ENCODE measurements around the gene SYTL1. TPM values are rescaled to one million over a fixed set of nuclear protein-coding genes. Genes with fewer than 3 reads are reported as not detected.

Gene SYTL1
- total RNA-seq, 1 donor from 2014 or later = 30.6 TPM

GRCh38 chr1:27358928-27359313, 17.1 kb downstream of the SYTL1 start:
- DNase-seq (no peak), ATAC-seq (no peak)
- no peaks in the 10 kb centered on the region for H3K9me3 ChIP-seq
- H3K36me3 ChIP-seq = peaks cover 98% of the 10 kb centered on the region
- no peaks in the 10 kb centered on the region for H3K27me3 ChIP-seq
- no peak overlapping the region for H3K4me3 ChIP-seq
- intact Hi-C loops (cut with DNase I) = no loop called here
- H3K27ac ChIP-seq = no peak overlapping the region
- TF ChIP-seq, protein P1, sequence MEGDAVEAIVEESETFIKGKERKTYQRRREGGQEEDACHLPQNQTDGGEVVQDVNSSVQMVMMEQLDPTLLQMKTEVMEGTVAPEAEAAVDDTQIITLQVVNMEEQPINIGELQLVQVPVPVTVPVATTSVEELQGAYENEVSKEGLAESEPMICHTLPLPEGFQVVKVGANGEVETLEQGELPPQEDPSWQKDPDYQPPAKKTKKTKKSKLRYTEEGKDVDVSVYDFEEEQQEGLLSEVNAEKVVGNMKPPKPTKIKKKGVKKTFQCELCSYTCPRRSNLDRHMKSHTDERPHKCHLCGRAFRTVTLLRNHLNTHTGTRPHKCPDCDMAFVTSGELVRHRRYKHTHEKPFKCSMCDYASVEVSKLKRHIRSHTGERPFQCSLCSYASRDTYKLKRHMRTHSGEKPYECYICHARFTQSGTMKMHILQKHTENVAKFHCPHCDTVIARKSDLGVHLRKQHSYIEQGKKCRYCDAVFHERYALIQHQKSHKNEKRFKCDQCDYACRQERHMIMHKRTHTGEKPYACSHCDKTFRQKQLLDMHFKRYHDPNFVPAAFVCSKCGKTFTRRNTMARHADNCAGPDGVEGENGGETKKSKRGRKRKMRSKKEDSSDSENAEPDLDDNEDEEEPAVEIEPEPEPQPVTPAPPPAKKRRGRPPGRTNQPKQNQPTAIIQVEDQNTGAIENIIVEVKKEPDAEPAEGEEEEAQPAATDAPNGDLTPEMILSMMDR (IDR thresholded peaks at IDR 0.05) = no peak
- no peaks in the 10 kb centered on the region for H3K4me1 ChIP-seq

DNA sequence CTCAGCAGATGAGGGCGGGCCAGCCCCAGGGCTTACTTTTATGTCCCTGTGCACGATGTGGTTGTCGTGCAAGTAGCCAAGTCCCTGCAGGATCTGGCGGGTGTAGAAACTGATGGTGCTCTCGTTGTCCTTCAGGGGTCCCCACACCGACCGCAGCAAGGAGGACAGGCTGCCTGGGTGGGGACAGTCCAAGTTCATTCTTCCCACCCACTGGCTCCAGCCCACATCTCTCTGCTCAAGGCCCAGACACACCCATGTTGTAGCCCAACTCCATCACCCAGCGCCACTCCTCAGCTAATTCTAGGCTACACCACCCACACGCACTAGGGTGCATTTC, 18.0 kb downstream of the SYTL1 start:
- Histone ChIP-seq H3K27ac (no peak overlapping the region), H3K27me3 (no peaks in the 10 kb centered on the region), H3K4me3 (no peak overlapping the region), H3K36me3 (peaks cover 98% of the 10 kb centered on the region), H3K4me1 (peaks cover 9% of the 10 kb centered on the region), H3K9me3 (no peaks in the 10 kb centered on the region)
- DNase-seq (no peak), ATAC-seq (no peak)
- intact Hi-C loops (cut with DNase I) = no loop called here
- TF ChIP-seq, protein P1 (IDR thresholded peaks at IDR 0.05) = no peak

DNA sequence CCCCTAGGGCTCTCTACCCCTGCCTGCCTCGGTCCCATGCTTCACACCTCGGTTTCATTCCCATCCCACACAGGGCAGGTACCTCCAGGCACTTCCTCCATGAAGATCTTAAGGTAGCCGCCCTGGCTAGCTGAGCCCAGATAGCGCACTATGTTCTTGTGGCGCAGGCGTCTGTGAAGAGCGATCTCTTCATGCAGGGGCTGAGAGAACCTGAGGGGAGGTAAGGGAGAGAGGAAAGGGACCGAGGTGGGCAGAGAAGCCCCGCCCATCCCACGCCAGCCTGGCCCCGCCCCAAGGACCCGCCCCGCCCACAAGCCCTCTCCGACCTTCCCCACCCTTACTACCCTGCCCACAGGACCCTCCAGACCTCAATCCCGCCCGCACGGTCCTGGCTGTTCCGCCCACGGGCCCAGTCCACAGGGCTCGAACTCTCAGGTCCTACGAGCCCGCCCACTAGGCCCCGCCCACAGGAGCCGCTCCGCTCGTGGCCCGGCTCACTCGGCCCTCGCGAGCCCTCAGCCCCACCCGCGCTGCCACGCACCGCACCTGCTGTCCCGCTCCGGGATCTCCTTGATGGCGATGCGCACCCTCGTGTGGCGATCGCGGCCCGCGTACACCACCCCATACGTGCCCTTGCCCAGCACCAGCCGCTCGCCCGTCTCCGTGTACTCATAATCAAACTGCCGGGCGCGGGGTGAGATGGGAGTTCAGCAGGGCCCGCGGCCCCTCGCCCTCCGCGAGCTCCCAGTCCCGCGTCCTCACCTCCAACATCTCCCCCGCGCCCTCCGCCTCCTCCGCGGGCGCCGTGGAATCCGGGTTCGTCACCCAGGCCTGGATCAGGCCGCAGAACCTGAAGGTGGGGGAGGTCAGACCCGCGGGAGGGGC, 18.6 kb downstream of the SYTL1 start:
- Histone ChIP-seq H3K27me3 (no peaks in the 10 kb centered on the region), H3K4me1 (peaks cover 14% of the 10 kb centered on the region), H3K27ac (no peak overlapping the region), H3K9me3 (no peaks in the 10 kb centered on the region), H3K36me3 (peaks cover 92% of the 10 kb centered on the region), H3K4me3 (peak overlapping the region; percentile 25)
- intact Hi-C loops (cut with DNase I) = no loop called here
- TF ChIP-seq, protein P1 (IDR thresholded peaks at IDR 0.05) = no peak
- ATAC-seq (peak; percentile 2), DNase-seq (peak; percentile 74)

DNA sequence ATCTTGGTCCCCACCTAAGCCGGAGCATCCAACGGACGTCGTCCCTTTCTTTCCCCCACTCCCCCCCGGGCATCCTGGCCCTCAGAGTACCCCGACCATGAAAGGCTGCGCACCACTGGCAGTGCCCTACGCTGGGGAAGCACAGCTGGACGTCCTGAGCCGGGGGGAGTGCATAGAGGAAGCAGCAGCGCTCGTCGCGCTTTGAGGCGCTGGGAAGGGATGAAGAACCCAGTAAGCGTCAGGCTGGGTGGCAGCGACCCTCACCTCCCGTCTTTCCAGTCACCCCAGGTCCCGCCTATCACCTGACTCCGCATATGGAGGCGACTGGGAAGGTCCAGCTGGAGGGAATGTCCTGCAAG, 19.2 kb downstream of the SYTL1 start:
- no peak overlapping the region for H3K4me3 ChIP-seq
- no peak for ATAC-seq
- TF ChIP-seq, protein P1 (IDR thresholded peaks at IDR 0.05) = no peak

DNA sequence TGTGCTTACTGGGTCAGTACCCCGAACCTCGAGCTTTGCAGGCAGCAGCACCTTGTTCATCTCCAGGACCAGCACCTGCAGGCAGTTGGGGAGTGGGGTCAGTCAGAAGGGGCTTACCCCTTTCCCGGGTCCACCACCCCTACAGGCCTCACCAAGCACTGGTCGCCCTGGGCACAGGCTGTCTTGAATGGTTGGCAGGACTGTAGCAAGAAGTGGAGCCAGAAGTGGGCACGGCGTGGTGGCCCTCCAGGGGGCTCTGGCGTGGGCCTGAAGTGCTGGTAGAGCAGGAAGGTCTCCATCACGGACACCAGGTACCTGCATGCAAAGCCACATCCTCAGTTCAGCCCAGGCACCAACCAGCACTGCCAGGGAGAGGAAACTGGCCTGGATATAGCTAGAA, 19.7 kb downstream of the SYTL1 start:
- H3K4me3 ChIP-seq = no peak overlapping the region
- ATAC-seq (no peak), DNase-seq (no peak)
- no peaks in the 10 kb centered on the region for H3K27me3 ChIP-seq
- H3K27ac ChIP-seq = no peak overlapping the region
- intact Hi-C loops (cut with DNase I) = no loop called here
- peaks cover 80% of the 10 kb centered on the region for H3K36me3 ChIP-seq
- no peaks in the 10 kb centered on the region for H3K9me3 ChIP-seq
- H3K4me1 ChIP-seq = peaks cover 14% of the 10 kb centered on the region
- TF ChIP-seq, protein P1 (IDR thresholded peaks at IDR 0.05) = no peak

More for the DNA sequence above, 19.2 kb downstream of the SYTL1 start:
- Histone ChIP-seq H3K27ac (no peak overlapping the region), H3K27me3 (no peaks in the 10 kb centered on the region), H3K4me1 (peaks cover 14% of the 10 kb centered on the region), H3K36me3 (peaks cover 86% of the 10 kb centered on the region), H3K9me3 (no peaks in the 10 kb centered on the region)
- no peak for DNase-seq
- intact Hi-C loops (cut with DNase I) = no loop called here
